ENCODE data around the gene MALT1. TPM values are rescaled to one million over a fixed set of nuclear protein-coding genes. Genes with fewer than 3 reads are reported as not detected.

MALT1 gene
- total RNA-seq, 1 experiment from 2014 or later = 22.0 TPM

DNA sequence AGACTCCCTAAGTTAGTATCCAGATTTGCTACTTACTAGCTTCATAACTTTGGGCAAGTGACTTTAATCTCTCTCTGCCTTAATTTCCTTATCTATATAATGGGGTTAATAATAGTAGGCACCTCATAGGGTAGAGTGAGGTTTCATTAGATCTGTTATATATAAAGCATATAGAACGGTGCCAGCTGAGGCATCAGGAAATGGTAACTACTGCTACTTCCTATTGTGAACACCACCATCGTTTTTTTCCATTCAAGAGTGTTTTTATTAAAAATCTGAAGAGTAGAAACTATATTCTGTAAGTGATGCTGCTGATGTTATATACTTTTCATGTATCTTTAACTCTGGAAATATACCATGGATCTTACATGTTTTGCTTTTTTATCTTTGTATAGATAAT is 44.3 kb downstream of the MALT1 start:
- in situ Hi-C loops (cut with HindIII; ENCODE audit: low pct_unique_long_range_greater_than_20kb, low sequenced_read_pairs) = no loop called here
- DNase-seq (ENCODE audit: low read depth) = no peak

DNA sequence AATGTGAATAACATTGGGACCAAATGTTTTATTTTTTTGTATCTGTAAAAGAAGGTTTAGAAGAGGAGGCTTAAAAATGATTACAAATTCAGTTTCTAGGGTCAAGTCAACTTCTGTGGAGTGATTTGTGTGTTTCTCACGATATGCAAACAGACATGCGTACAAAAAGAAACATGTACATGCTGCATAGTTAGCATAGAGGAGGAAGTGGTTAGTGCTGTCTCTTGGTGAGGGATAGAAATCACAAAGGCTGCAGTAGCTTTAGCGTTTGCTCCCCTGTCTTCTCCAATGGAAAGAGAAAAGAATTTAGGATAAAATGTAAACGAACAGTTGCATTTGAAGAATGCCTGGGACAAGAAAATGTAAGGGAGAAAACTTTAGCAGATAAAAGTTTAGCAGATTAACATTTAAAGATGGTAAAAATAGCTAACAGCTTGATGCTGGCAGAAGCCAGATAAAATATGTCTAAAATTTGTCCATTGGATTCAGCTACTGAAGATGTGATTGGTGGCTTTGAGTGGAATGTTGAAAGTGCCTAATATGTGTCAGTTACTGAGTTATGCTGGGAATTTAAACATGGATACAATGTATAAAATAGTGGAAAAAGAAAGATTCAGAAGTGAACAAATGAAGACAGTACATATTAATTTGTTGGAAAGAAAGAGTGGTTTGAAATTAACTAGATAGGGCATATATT is 44.9 kb downstream of the MALT1 start:
- in situ Hi-C loops (cut with HindIII; ENCODE audit: low pct_unique_long_range_greater_than_20kb, low sequenced_read_pairs) = no loop called here
- DNase-seq (ENCODE audit: low read depth) = no peak

DNA sequence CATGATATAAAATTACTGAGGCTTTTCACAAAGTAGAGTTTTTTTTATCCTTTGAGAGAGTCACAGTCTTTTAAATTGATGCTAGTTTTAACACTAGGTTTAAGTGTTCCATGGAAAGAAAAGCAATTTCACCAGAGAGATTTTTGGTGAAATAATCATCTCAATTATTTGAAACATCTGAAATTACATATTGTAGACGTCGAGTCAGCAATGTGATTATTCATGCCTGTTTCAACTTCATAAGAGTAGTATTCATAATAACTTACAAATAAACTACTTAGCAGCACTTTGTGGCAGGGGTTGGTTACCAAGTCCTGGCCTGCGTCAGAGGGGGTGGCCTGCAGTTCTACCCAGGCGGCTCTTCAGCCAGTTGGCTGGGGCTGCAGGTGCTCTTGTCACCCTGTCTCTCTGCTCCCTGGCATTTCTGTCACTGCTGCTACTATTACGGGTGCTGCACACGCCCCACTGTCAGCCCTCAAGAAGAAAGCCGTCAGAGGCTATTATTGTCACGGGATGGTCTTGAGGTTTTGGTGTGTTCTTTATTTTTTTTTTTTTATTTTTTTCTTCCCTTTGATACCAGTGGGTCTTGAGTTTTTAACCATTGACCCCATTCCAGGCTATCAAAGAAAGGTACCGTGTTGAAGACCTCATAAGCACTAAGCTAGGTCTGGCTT is 50.4 kb downstream of the MALT1 start:
- in situ Hi-C loops (cut with HindIII; ENCODE audit: low pct_unique_long_range_greater_than_20kb, low sequenced_read_pairs) = no loop called here
- no peak for DNase-seq (ENCODE audit: low read depth)

DNA sequence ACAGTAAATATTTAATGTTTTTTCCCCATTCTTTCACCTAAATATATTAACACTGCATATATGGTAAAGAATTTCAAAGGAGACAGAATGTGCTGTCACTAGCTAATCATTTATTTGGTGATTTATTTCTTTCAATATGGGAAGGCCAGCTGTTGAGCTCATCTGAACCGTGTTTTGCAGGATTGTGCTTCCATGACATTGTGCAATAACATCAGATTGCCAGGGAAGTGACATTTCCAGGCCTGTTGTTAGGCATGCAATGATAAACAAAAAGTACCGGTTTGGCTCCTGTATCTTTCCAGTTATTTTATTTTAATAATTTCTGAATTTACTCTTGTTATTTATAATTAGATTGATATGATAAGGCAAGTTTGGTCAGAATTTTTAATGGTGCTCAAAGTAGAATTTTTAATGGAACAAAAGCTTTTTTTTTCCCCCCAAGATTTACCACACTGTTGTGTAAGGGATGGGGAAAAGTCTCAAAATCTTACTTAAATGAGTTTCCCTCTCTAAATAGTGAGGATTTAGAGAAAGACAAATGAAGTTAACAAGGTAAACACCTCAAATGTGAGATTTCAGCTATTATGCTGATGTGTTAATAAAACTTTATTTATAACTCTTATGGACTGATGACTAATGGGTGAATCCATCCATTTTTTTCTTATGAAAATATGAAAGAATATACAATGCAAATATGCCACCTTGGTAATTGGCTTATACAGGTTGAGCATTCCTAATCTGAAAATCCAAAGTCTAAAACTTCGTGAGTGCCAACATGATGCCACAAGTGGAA is 52.7 kb downstream of the MALT1 start:
- DNase-seq (ENCODE audit: low read depth) = no peak
- in situ Hi-C loops (cut with HindIII; ENCODE audit: low pct_unique_long_range_greater_than_20kb, low sequenced_read_pairs) = no loop called here

DNA sequence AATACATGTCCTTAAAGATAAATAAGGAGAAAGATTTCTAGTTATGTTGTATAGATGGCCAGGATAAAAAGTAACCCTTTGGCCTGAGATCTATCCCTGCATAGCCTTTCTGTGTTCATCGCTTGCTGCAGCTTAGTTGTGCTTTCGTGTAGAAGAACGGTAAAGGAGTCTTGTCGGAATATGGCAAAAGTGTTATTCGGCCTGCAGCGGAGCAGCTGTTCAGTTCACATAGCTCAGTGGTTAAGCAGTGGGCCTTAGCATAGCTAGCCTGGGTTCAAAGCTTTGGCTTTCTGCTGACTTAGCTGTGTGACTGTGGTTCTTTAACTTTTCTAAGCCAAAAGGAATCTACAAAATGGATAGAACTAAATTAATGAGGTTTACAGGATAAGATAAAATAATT is 55.4 kb downstream of the MALT1 start:
- in situ Hi-C loops (cut with HindIII; ENCODE audit: low pct_unique_long_range_greater_than_20kb, low sequenced_read_pairs) = no loop called here
- no peak for DNase-seq (ENCODE audit: low read depth)

DNA sequence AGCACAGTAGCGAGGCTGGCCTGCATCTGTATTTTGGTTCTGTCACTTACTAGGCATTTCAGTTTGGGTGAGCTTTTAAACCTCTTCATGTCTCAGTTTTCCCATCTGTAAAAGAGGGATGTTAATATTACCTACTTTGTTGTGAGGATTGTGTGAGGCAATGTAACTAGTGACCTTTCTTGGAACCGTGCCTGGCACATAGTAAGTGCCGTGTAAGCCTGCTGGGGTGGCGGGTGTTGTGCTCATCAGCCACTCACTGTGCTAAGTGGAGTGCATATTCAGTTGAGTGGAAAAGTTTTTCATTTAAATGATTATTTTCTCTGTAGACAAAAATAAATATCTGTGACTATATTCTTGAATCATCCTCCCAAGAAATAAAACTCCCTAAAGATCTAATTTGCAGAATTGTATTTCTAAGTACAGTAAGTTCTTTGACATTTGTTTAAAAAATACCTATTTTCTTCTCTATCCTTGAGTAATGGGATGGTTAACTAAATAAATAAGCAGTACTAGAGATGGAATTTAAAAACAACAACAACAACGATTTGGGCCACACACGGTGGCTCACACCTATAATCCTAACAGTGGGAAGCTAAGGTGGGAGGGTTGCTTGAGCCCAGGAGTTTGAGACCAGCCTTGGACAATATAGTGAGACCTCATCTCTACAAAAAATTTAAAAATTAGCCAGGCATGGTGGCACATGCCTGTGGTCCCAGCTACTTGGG is 56.7 kb downstream of the MALT1 start:
- in situ Hi-C loops (cut with HindIII; ENCODE audit: low pct_unique_long_range_greater_than_20kb, low sequenced_read_pairs) = no loop called here
- peak; percentile 1 for DNase-seq (ENCODE audit: low read depth)

DNA sequence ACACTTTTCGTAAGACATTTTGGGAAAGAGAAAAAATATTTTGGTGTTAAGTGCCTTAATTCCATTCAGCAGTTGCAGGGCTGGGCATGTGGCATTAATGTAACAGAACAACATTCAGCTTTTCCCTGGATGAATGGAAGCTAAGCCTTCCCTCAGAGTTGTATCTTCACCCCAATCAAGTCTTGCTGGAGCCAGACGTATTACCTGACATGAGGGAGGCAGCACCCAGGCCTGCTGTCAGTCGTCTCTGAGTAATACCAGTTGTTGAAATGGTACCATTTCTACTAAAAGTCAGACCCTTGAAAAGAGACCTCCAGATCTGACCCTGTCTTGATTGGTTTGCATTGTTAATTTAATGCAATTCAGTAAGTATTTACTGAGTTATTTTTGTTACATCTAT is 57.5 kb downstream of the MALT1 start:
- in situ Hi-C loops (cut with HindIII; ENCODE audit: low pct_unique_long_range_greater_than_20kb, low sequenced_read_pairs) = no loop called here
- DNase-seq (ENCODE audit: low read depth) = no peak

DNA sequence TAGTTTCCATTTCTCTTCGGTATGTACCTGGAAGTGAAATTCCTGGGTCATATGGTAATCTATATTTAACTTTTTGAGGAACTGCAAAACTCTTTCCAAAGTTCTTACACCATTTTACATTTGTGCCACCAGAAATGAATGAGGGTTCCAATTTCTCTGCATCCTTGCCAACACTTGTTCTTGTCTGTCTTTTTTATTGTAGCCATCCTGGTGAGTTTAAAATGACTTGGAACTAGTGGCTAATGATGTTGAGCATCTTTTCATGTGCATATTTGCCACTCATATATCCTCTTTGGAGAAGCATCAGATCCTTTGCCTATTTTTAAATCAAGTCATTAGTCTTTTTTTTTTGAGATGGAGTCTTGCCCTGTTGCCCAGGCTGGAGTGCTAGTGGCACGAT is 59.4 kb downstream of the MALT1 start:
- in situ Hi-C loops (cut with HindIII; ENCODE audit: low pct_unique_long_range_greater_than_20kb, low sequenced_read_pairs) = no loop called here

DNA sequence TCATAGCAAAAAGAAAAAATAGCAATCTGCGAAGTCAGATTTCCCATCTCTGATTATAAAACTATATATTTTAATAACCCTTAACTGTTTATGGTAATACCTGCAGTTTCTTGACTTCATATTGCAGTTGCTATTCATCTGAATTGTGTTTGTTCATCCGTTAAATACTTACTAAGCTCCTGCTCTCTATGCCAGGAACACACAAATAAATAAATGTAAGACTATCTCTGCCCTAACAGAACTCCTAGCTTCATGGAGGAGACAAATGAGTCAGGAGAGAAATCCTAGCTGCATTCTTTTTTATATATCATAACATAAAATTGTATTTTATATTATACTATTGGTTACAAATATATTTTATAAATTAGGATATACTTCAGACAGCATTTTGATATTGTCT is 61.2 kb downstream of the MALT1 start:
- in situ Hi-C loops (cut with HindIII; ENCODE audit: low pct_unique_long_range_greater_than_20kb, low sequenced_read_pairs) = no loop called here
- no peak for DNase-seq (ENCODE audit: low read depth)

More for the DNA sequence above, 59.4 kb downstream of the MALT1 start:
- no peak for DNase-seq (ENCODE audit: low read depth)

DNA sequence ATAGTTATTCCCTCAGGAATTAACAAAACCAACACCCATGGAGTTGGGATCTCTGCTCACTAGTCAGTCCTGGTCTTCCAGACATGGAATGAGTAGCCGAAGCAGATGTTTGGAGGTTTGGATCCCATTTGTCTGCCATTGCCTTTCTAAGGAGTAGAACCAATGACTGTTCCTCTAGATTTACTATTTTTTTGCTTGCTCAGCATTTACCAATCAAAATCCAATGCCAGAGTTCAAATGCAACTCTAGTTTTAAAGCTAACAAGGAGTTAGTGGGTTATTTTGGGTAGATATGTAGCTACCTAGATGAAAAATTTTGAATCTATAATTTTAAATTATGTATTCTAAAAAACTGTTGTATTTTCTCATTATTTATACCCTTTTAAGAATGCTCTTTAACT is 62.6 kb downstream of the MALT1 start:
- in situ Hi-C loops (cut with HindIII; ENCODE audit: low pct_unique_long_range_greater_than_20kb, low sequenced_read_pairs) = no loop called here
- DNase-seq (ENCODE audit: low read depth) = no peak

DNA sequence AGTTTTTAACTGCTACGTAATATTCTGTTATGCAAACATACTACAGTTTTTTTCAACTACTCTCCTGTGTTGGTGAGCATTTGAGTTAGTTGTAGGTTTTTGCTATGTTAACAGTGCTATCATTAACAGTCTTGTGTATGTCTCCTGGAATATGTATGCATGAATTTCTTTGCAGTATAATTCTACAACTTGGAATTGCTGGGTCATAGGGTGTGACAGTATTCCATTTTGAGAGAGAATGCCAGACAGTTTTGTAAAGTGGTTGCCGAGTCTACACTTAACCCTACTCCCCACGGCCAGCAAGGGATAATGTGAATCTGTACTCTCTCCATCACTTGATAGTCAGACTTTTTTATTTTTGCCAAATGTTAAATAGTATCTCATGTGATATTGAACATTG is 67.1 kb downstream of the MALT1 start:
- in situ Hi-C loops (cut with HindIII; ENCODE audit: low pct_unique_long_range_greater_than_20kb, low sequenced_read_pairs) = no loop called here

DNA sequence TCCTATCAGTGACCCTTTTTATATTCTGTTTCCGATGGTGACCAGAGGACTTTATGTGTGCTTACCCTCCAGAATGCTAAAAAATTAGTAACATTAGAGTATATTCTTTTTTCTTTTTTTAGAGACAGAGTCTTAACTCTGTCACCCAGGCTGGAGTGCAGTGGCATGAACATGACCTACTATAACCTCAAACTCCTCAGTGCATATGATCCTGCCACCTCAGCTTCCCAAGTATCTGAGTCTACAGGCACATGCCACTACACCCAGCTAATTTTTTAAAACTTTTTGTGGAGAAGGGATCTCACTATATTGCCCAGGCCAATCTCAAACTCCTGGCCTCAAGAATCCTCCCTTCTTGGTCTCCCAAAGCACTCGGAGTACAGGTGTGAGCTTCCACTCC is 74.6 kb downstream of the MALT1 start:
- in situ Hi-C loops (cut with HindIII; ENCODE audit: low pct_unique_long_range_greater_than_20kb, low sequenced_read_pairs) = no loop called here
- no peak for DNase-seq (ENCODE audit: low read depth)

More for the DNA sequence above, 67.1 kb downstream of the MALT1 start:
- no peak for DNase-seq (ENCODE audit: low read depth)

DNA sequence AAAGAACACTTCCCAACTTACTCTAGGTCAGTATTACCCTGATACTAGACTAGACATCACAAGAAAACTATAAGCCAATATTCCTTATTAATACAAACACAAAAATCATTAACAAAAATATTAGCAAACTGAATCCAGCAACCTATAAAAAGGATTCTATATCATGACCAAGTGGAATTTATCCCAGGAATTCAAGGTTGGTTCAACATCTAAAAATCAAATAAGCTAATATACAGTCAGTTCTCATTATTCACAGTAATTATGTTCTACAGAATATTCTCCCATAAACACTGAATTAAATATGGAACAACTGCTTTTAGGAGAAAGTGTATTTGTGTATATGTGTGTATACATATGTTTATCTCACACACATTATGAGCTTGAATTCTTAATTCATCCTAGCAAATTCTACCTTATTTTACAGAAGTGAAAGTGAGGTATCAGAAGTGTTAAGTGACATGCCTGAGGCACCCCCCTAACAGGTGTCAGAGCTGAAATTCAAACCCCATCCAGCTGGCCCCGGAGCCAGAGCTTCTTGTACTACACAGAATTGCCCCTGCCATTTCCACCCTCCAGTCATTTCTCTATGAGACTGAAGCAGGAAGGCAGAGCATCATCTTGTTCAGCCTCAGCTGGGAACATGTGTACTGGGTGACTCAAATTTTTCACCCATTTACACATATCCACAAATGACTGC is 77.8 kb downstream of the MALT1 start:
- in situ Hi-C loops (cut with HindIII; ENCODE audit: low pct_unique_long_range_greater_than_20kb, low sequenced_read_pairs) = no loop called here

DNA sequence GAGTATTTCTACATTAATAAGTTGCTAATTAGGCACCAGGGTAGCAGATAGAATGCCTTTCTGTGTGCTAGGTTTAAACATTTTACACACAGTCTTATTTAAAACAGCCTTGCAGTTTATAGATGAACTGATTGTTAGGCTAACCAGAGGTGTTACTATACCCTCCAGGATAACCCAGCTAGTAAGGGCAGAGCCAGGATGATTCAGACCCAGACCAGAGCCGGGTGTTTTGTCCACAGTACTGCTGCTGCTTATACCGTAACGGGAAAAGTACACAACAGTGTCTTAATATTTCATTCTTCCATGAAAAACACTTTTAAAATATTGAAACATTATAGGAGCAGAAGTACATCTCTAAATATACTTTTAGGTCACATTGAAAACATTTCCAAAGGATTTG is 82.7 kb downstream of the MALT1 start:
- DNase-seq (ENCODE audit: low read depth) = no peak
- in situ Hi-C loops (cut with HindIII; ENCODE audit: low pct_unique_long_range_greater_than_20kb, low sequenced_read_pairs) = no loop called here

More for the DNA sequence above, 77.8 kb downstream of the MALT1 start:
- DNase-seq (ENCODE audit: low read depth) = no peak

DNA sequence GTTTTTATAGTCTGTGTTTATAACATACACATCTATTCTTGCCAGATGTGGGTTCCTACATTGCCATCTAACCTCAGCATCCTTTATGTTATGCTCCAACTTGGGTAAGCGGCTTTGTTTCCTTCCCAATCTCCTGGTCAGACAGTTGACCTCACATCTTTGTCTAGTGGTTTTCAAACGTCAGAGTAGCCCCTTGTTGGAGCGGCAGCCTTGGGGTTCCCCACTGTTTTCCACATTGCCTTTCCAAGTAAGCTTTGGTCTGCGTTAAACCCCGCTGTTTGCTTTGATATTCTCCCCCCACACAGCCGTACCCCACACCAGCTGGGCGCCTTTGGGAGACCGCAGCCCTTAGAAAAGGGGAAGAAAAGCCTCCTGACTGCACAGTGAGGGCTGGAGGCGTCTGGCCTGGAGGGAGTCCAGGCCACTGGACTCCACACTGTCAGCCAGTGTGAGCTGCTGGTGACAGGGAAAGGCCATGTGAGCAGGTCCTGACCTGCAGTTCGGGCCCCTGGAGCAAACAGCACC is 83.3 kb downstream of the MALT1 start:
- in situ Hi-C loops (cut with HindIII; ENCODE audit: low pct_unique_long_range_greater_than_20kb, low sequenced_read_pairs) = no loop called here
- DNase-seq (ENCODE audit: low read depth) = no peak

DNA sequence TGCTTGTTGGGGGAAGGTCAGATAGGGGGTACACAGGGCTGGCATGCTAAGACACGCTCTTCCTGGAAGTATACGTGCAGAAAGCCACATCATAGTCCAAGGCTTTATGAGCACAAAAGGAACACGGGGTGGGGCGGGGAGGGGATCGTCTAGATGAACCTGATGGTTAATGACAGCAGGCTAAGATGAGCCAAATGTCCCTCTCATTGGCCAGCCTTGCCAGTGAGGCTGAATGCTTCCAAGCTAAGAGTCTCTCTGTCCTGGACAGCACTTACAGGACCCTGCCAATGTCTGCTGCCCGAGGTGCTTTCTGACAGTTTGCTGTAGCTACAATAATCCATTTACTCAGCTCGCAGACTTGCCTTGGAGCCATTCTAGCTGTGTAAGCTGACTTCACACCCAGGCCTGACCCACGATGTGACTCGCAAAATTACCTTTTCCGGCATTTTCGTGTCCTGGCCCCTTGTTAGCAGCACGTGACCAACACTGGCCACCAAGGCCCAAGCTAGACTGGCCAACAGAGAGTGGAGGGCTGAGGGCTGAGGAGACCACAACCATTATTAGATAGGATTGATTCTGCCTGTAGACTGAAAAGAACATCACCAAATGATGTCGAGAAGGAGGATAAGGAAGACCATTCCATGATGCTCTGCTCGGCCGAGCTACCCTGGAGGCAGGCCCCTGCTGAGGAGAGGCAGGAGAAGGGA is 84.2 kb downstream of the MALT1 start:
- DNase-seq (ENCODE audit: low read depth) = no peak
- in situ Hi-C loops (cut with HindIII; ENCODE audit: low pct_unique_long_range_greater_than_20kb, low sequenced_read_pairs) = no loop called here

DNA sequence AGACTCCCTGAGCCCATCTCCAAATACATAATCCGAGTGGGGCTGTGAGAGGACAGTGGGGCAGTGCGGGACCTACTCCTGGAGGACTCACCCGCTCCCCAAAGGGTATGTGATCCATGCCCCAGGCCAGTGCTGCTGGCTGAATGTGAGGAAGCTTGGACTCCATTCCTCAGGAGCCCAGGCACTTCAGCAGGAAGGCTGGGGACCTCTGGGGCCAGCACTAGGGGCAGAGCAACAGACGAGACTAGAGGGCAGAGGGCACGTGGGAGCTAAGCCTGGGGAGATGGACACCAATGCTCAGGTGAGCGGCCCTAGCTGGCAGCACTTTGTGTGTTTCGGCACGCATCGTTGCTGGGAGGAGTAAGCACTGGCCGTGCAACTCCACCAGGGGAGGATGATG is 84.9 kb downstream of the MALT1 start:
- in situ Hi-C loops (cut with HindIII; ENCODE audit: low pct_unique_long_range_greater_than_20kb, low sequenced_read_pairs) = no loop called here
- DNase-seq (ENCODE audit: low read depth) = no peak
